NCI-H2171 (cell line): ENCODE data around the gene RCSD1.

Experiments used
- DNase-seq: peaks from one replicate; lab custom pipeline; 2025; lab: John Stamatoyannopoulos, UW

Gene RCSD1

DNA sequence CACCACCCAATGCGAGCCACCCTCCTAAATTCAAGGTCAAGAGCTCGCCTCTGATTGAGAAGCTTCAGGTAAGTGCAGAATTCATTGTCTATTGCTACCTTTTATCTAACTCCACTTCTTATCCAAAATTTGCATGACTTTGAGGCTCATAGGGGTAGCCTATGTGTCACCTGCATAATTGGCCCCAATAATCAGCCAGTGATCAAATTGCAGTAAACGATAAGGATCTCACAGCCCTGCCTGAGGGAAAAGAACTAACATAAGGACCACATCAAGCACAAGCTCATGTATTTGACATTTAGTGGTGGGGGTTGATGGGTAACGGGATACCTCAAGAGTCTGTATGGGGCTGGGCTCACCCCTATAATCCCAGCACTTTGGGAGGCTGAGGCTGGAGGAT lies 60.0 kb downstream of the RCSD1 start:
- no peak for DNase-seq

GRCh38 chr1:167693425-167694045 lies 63.5 kb downstream of the RCSD1 start:
- no peak for DNase-seq

DNA sequence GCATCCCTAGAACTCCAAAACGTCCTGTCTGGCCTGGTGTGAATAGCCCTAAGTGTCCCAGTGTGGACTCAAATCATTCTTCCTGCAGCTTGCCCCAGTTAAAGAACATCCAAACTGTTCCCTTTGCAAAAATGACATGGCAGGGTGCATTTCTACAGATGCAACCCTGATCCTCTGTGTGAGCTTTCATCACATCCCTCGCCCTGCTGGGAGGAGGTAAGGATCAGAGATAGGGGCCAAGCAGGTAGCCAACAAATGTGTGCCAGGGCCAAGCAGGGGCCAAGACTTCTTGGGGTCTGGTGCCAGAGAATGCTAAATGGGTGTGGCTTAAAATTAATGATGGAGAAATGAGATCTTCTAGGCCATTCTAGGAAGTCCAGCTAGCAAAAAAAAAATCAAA lies 64.7 kb downstream of the RCSD1 start:
- no peak for DNase-seq

DNA sequence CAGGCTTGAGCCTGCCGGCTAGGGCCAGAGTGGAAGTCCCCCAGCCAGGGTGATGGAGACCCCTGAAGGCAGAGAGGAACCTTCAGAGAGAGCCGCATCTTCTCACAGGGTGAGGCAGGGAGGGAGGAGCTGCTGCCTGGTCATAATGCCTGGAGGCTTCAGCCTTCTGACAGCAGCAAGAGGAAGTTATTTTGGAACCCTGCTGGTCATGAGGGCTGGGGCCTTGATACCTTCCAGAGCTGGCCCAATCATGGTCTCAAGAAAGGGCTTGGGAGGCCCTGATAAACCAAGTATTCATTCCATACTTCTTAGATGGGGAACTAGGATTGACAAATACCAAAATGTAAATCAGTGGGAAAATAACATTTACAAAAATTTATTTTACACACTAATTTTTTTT lies 65.1 kb downstream of the RCSD1 start:
- DNase-seq: no peak

- DNase-seq: no peak
These were observed 65.9 kb downstream of the RCSD1 start for GRCh38 chr1:167695756-167696561.

GRCh38 chr1:167697667-167698141 lies 67.7 kb downstream of the RCSD1 start:
- no peak for DNase-seq

GRCh38 chr1:167698313-167698712 lies 68.3 kb downstream of the RCSD1 start:
- no peak for DNase-seq

GRCh38 chr1:167701510-167701909 lies 71.5 kb downstream of the RCSD1 start:
- DNase-seq: no peak

DNA sequence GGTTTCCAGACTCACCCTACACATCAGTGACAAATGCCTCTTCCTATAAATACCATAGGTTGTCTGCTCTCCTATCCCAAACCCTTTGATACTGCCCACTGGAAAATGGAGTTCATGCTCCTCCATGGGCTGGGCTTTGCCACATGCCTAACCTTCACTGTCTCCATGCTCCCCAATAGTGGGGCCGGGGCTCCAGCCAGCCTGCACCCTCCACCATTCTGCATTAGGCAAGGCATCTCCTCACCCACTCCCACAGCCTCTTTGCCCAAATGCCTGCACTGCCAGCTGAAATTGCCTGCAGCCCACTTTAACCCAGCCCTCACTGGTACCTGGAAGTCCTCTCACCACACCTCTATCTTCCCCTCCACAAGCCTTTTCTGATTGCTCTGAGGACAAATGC lies 73.5 kb downstream of the RCSD1 start:
- no peak for DNase-seq

DNA sequence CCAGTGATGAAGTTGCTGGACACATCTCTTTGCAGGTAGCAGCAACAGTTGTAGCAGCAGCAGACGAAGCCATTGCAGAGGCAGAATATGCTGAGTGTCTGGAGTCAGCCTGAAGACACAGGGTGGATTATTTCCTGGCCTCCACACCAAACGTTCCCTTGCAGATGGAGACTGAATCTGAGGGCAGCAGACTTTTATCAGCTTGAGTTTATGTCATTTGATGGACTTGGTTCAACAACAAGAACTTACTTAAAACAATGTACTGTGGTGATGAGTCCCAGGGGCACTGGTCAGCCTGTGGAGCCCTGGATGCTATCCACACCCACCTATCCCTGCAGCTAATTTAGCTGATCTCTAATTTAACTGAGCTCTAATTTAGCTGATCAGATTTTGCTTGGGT lies 74.7 kb downstream of the RCSD1 start:
- no peak for DNase-seq

- no peak for DNase-seq
These were observed 75.2 kb downstream of the RCSD1 start for GRCh38 chr1:167705250-167705649.

GRCh38 chr1:167706363-167706762 lies 76.3 kb downstream of the RCSD1 start:
- no peak for DNase-seq

GRCh38 chr1:167706931-167707877 lies 77.2 kb downstream of the RCSD1 start:
- DNase-seq: no peak

DNA sequence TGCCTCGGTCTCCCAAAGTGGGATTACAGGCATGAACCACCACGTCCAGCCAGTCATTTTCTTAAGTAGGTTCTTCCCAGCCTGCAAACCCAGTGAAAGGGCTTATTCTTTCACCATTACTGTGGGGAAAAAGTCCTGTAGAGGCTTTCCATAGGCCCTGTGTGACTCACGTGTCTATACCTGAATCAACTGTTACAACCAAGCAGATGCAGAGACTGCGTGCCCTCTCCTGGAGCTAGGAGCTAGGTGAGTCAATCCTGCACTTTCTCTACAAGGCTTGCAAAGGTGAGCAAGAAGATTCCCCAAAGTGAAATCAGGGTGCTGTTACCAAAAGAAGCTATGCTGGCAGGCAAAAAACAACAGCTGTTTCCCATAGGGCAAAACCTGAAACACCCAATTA lies 77.9 kb downstream of the RCSD1 start:
- no peak for DNase-seq

DNA sequence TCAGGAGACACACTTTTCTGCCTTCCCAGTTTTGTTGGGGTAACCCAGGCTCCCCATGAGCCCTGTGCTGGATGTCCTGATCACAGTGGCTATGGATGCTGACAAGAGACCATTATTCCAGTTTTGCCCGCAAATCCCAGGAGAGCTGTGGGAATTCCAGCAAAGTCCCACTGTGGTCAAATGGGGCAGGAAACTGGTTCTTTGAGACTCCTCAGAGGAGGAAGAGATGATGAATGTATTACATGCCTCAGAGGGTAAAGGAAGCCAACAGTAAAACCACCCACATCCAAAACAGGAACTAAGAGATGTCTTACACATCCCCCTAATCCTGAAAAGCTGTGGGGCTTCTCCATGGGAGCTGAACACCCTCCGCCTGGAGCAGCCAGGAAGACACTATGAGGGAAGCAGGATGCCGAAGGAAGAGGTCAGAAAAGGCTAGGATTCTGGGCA lies 78.9 kb downstream of the RCSD1 start:
- DNase-seq: no peak

- no peak for DNase-seq
These were observed 80.8 kb downstream of the RCSD1 start for GRCh38 chr1:167710836-167711235.

GRCh38 chr1:167711797-167712196 lies 81.8 kb downstream of the RCSD1 start:
- DNase-seq: no peak

DNA sequence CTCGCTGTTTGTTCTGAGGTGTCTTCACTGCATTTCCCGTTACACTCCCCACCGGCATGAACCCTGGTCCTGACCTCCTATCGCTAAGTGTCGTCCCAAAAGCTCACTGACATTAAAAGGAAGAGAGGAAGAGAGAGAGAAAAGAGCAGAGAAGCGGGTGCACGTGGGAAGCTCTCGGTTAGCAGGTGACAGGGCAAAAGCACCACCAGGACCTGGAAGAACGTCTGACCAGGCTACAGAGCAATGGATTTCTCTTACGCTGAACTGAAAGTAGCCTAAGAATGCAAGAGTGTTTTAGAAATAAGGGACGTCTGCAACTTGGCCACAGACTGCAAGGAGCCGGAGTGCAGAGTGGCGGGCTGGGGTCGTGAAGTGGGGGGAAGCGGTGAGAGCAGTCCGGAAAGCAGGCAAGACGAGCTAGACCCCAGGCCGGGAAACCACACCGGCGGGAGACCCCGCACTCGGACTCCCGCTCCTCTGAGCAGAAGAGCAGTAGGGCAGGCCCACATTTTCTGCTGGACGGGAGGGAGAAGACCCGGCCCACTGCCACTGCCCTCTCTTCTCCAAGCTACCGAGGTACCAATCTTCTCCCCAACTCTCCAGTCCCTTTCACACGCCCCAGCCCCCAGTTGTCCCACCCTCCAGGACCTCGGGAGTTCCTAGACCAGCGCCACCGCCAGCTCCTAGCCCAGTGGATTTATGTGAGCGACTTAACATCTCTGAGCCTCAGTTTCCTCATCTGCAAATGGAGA lies 83.5 kb downstream of the RCSD1 start:
- no peak for DNase-seq

GRCh38 chr1:167714098-167714438 lies 84.0 kb downstream of the RCSD1 start:
- DNase-seq: peak; percentile 85

GRCh38 chr1:167714439-167715156 lies 84.6 kb downstream of the RCSD1 start:
- DNase-seq: peak; percentile 70
